ENCODE data around the gene JAGN1. TPM values are rescaled to one million over a fixed set of nuclear protein-coding genes. Genes with fewer than 3 reads are reported as not detected.

The JAGN1 gene
- total and polyA plus RNA-seq, 9 of the 15 experiments (the other 6 are each of a cell fraction or from before 2014, with no cell fraction given): 31.6 to 77.8 (median 40.3) TPM

GRCh38 chr3:9870978-9871377, 19.4 kb upstream of the JAGN1 start (continued):
- TF ChIP-seq SRSF1 (IDR thresholded peaks at IDR 0.05; ENCODE audit: low read depth, low read length): no peak
- TF ChIP-seq HIVEP1 (CRISPR knock-in tag; IDR thresholded peaks at IDR 0.05): no peak
- TF ChIP-seq NFE2L1 (tag; IDR thresholded peaks at IDR 0.05; ENCODE audit: borderline replicate concordance, low read depth): peak; percentile 95
- TF ChIP-seq CXXC5 (CRISPR knock-in tag; IDR thresholded peaks at IDR 0.05): no peak
- TF ChIP-seq DDX20 (tag; IDR thresholded peaks at IDR 0.05; ENCODE audit: low read depth): no peak
- no peak for TF ChIP-seq GATAD2A (IDR thresholded peaks at IDR 0.05)
- TF ChIP-seq RUNX1 (IDR thresholded peaks at IDR 0.05; ENCODE audit: low read depth): no peak
- TF ChIP-seq MAFF (IDR thresholded peaks at IDR 0.05; ENCODE audit: low read length): peak; percentile 97
- no peak for TF ChIP-seq ZNF23 (CRISPR knock-in tag; IDR thresholded peaks at IDR 0.05)
- TF ChIP-seq PHF21A (IDR thresholded peaks at IDR 0.05; ENCODE audit: borderline replicate concordance, low read depth): no peak
- no peak for TF ChIP-seq ZNF445 (CRISPR knock-in tag; IDR thresholded peaks at IDR 0.05; ENCODE audit: low read depth)
- TF ChIP-seq AFF4 (CRISPR knock-in tag; IDR thresholded peaks at IDR 0.05): no peak
- TF ChIP-seq ZBTB8A (IDR thresholded peaks at IDR 0.05; ENCODE audit: partially characterized antibody): no peak
- no peak for TF ChIP-seq HNRNPL (IDR thresholded peaks at IDR 0.05; ENCODE audit: low read depth, low read length)
- no peak for TF ChIP-seq HBP1 (CRISPR knock-in tag; IDR thresholded peaks at IDR 0.05)
- TF ChIP-seq ZNF780A (CRISPR knock-in tag; IDR thresholded peaks at IDR 0.05): no peak
- no peak for TF ChIP-seq NELFE (IDR thresholded peaks at IDR 0.05; ENCODE audit: insufficient read depth, insufficient read length)
- no peak for TF ChIP-seq DIDO1 (tag; IDR thresholded peaks at IDR 0.05; ENCODE audit: low read depth)
- TF ChIP-seq MTA3 (IDR thresholded peaks at IDR 0.05; ENCODE audit: borderline replicate concordance): no peak
- TF ChIP-seq ZNF197 (CRISPR knock-in tag; IDR thresholded peaks at IDR 0.05; ENCODE audit: low read depth): no peak
- TF ChIP-seq PYGO2 (tag; IDR thresholded peaks at IDR 0.05): no peak
- no peak for TF ChIP-seq ZNF146 (CRISPR knock-in tag; IDR thresholded peaks at IDR 0.05; ENCODE audit: unreplicated experiment)
- TF ChIP-seq PURB (CRISPR knock-in tag; IDR thresholded peaks at IDR 0.05; ENCODE audit: low read depth): no peak
- TF ChIP-seq POLR2B (IDR thresholded peaks at IDR 0.05; ENCODE audit: low read depth, partially characterized antibody): no peak
- 0 out of 4 replicates have a peak, but pooled peaks of 1 of the 2 experiments have one; percentile 36 for TF ChIP-seq MCM7 (IDR thresholded peaks at IDR 0.05)
- TF ChIP-seq ASH1L (IDR thresholded peaks at IDR 0.05; ENCODE audit: borderline replicate concordance, low read depth, partially characterized antibody): no peak

Measured in K562 (cell line).